SH-SY5Y (cell line): Measurements from ENCODE around the gene TCF15.

Experiments
- GATA2 ChIP-seq: IDR thresholded peaks from 2 replicates; pipeline ENCODE4 v1.6.1; 2011; ENCODE audit warnings: mild to moderate bottlenecking, low read depth, low read length
- GATA3 ChIP-seq: IDR thresholded peaks from 2 replicates; pipeline ENCODE4 v1.6.1; 2011; ENCODE audit warnings: low read depth, mild to moderate bottlenecking, low read length, moderate library complexity

GRCh38 chr20:644692-645317 is 34.7 kb upstream of the TCF15 start:
- no peak for TF ChIP-seq GATA2
- TF ChIP-seq GATA3: no peak
